Omental fat pad (tissue), 4 donors: ENCODE measurements around the gene TSACC. TPM values are rescaled to one million over a fixed set of nuclear protein-coding genes. Genes with fewer than 3 reads are reported as not detected.
A peak's percentile ranks its signal among the peaks of the same experiment; 100 is the strongest.

Experiments used
- ATAC-seq: fragments of 150-250 bp; one replicate; pipeline ENCODE4 v1.9.1; 2016; ENCODE audit warnings: mild to moderate bottlenecking, moderate library complexity; ENCODE audit not compliant: low FRiP score
- DNase-seq: peaks from one replicate; pipeline ENCODE4 v3.0.0-alpha.2; 2019; ENCODE audit warnings: low spot score
- total RNA-seq, 4 donors: library from RNA; depleted of rRNA; stranded (reverse); fragments of >200 nt; gene quantifications; one replicate each; pipeline ENCODE4 v1.1.0, GENCODE V29; 2016
- TF ChIP-seq, protein P1 (sequence below), 3 donors: fragments of 450-650 bp; IDR thresholded peaks; one replicate each; pipeline ENCODE4 v1.5.1; 2016 to 2017; ENCODE audit warnings: antibody characterized with exemption in 3 of 3, mild to moderate bottlenecking in 3 of 3, moderate library complexity in 2 of 3

The TSACC gene
- total RNA-seq, 4 donors from 2014 or later = not detected

DNA sequence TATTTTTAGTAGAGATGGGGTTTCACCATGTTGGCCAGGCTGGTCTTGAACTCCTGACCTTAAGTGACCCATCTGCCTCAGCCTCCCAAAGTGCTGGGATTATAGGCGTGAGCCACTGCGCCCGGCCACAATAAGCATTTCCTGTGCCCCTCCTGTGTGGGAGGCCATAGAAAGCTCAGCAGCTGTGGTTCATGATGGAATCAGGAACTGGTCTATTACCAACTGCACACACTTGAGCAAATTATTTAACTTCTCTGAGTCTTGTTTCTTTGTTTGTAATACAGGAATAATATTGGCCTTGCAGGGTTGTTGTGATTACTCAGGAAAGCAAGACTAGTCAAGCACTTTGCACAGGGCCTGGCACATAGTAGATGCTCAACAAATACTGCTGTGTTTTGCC, 45.7 kb downstream of the TSACC start:
- no peak for DNase-seq
- TF ChIP-seq, protein P1, sequence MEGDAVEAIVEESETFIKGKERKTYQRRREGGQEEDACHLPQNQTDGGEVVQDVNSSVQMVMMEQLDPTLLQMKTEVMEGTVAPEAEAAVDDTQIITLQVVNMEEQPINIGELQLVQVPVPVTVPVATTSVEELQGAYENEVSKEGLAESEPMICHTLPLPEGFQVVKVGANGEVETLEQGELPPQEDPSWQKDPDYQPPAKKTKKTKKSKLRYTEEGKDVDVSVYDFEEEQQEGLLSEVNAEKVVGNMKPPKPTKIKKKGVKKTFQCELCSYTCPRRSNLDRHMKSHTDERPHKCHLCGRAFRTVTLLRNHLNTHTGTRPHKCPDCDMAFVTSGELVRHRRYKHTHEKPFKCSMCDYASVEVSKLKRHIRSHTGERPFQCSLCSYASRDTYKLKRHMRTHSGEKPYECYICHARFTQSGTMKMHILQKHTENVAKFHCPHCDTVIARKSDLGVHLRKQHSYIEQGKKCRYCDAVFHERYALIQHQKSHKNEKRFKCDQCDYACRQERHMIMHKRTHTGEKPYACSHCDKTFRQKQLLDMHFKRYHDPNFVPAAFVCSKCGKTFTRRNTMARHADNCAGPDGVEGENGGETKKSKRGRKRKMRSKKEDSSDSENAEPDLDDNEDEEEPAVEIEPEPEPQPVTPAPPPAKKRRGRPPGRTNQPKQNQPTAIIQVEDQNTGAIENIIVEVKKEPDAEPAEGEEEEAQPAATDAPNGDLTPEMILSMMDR (IDR thresholded peaks at IDR 0.05) = no peak
- no peak for ATAC-seq

DNA sequence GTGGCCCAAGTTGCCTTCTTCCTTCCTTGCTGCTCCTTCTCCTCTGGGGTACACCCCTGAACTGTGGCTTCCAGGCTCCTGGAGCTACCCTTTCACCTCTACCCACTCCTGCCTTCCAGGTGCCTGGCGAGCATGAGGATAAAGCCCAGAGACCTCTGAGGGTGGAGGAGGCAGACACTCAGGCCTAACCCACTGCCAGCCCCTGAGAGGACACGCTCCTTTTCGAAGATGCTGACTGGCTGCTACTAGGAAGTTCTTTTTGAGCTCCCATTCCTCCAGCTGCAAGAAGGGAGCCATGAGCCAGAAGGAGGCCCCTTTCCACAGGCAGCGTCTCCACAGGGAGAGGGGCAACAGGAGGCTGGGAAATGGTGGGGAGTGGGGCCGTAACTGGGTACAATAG, 46.3 kb downstream of the TSACC start:
- TF ChIP-seq, protein P1 (IDR thresholded peaks at IDR 0.05) = no peak
- no peak for DNase-seq
- ATAC-seq = no peak

DNA sequence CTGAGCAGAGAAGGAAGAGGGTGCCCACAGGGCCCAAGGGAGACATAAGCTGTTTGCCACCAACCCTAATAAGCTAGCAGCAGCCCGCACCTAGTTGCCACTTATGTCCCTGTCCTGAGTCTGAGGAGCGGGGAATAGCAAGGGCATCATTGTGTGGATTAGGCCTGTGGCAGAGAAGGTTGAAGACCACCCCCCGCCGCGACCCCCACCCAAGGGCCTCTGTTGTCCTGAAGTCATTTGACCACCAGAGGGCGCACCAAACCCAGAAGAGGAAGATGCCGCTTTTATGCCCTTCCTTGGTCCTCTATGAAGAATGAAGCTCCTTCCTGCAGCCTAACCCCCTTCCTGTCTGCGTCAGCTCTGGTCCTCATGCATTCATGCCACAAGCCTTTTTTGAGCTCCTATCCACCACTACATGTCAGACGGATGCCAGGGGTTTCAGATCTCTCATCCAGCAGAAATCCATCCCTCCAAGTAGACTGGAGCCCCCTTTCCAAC, 47.3 kb downstream of the TSACC start:
- peak; percentile 74 for DNase-seq
- ATAC-seq = no peak
- TF ChIP-seq, protein P1 (IDR thresholded peaks at IDR 0.05) = peak in 2 of 3 donors; percentile 62 to 76

DNA sequence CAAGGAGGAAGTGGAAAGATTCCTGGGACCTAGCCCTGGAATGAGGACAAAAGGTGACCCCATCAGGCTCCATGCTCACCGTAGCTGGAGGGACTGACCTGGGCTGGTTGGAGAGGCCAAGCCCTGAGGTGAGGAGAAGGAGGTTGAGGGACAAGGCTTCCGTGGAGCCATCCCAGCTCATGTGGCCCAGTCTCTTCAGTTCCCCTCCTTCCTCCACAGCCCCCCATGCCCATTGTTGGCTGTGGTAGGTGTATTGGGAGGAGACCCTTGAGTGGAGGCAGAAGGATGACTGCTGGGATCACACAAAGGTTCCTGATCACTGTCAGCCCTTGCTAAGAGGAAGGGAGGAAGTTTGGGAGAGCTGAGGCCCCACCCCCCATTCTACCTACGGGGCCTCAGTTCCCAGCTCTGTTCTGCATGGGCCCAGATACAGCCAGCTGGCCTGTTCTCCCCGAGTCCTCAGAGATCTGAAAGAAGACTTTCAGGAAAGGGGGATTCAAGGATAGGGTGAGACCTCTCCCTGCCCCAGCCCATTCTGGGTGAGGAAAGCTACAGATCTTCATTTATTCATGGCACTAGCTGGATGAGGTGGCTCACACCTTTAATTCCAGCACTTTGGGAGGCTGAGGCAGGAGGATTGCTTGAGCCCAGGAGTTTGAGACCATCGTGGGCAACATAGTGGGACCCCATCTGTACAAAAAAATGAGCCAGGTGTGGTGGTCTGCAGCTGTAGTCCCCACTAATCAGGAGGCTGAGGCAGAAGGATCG, 48.0 kb downstream of the TSACC start:
- DNase-seq (no peak), ATAC-seq (no peak)
- TF ChIP-seq, protein P1 (IDR thresholded peaks at IDR 0.05) = no peak

DNA sequence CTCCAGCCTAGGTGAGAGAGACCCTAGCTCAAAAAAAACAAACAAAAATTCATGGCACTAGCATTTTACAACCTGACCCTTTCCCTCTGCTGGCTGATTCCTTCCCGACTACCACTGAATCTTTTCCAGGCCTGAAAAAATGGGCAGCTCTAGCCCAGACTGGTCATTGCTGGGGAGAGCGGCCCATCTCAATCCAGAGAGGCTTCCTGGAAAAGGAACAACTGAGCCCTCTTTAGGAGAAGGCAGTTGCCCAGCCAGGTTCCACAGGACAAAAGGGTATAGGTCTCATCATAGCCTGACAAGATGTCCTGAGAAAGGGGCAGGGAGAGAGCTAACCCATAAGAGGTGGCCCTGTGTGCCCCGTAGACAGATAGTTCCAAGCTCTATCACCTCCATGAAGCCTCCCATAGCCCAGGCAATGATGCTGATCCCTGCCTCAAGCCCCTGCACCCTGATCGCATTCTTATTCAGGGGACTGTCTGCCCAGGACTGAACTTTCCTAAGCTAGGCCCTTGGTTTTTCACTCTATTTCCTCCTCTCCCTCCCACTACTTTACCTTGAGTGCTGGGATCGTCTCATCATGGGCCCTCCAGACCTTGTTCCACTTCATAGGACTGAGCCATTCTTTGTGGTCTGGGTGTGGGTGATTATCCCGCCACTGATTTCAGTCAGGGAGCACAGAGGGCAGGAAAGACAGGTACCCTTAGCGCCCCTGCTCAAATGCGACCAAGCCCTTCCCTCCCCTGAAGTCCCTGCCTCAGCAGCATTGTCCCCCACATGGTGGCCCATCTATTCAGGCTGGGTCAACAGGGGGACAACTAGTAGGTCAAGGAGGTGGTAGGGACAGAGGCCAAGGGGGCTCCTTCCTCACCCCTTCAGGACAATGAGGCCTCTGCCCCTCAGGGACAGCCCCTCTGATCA, 48.9 kb downstream of the TSACC start:
- TF ChIP-seq, protein P1 (IDR thresholded peaks at IDR 0.05) = no peak
- ATAC-seq = no peak
- DNase-seq = no peak

DNA sequence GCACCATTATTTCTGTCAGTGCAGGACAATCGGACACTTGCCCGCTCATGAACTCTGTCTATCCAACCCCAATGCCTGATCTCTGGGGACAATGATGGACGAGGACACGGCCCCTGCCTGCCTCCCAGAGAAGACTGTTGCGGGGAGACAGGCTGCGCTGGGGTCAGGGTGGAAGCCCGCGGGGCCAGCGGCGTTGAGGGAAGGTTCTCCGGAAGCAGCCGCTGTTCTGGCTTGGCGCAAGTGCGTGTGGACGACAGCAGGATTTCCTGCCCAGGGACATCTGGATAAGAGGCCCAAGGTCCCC, 49.5 kb downstream of the TSACC start:
- DNase-seq = no peak
- no peak for ATAC-seq
- TF ChIP-seq, protein P1 (IDR thresholded peaks at IDR 0.05) = no peak
